Measurements from ENCODE around the gene MGRN1. TPM values are rescaled to one million over a fixed set of nuclear protein-coding genes. Genes with fewer than 3 reads are reported as not detected.
A peak's percentile ranks its signal among the peaks of the same experiment; 100 is the strongest.

Gene MGRN1
- polyA plus RNA-seq, 3 donors = 3.7 to 48.2 (median 4.7) TPM

DNA sequence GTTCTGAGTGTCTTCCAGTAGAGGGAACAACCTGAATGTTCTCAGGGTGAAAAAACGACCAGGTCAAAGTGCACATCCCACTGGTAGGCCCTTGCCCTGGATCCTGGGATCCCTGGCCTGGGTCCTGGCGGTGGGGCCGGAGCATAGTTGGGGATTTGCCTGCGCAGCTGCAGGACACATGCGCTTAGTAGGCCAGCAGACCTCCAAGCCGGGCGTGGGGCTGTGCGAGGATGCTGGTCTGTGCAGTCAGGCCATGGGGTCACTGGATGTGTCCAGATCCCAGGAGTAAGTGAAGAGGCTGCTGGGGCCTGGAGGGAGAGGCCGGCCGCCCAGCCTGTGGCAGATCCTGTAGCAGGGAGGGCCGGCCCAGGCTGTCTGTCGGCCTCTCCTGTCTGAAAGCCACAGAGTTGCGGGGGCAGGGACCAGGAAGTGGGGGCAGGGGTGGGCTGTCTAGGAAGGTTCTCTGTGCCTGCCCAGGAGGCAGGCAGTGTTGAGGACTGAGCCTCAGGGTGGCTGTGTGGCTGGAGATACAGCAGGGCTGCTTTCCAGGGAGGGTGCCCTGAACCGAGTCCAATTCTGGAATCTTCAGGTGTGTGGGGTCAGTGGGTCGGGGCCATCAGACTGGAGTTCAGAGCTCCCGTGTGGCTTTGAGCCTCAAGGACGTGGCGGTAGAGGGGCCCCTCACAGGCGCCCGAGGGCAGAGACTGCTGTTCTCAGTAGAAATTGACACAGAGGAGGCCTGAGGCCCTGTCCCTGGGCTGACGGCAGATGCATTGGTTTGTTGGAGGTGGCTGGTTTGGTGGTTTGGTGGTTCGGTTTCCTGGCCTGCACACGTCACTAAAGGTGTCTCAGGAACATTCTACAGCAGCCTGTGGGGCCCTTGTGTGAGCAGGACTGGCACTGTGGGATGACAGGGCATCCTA is 51.5 kb downstream of the MGRN1 start:
- Mint-ChIP-seq H3K4me3 (no peak overlapping the region), H3K36me3 (peaks cover 38 to 83% of the 10 kb centered on the region in 2 donors), H3K4me1 (peaks cover 31% of the 10 kb centered on the region), H3K9me3 (peaks cover 0 to 2% (median 0%) of the 10 kb centered on the region in 7 donors), H3K27me3 (ENCODE audit: low read depth in 3 of 3) (no peaks in the 10 kb centered on the region), H3K27ac (peak overlapping the region in 5 of 7 donors; percentile 47 to 84 (median 59))
- Histone ChIP-seq H3K27me3 (ENCODE audit: control insufficient read depth in 2 of 2, insufficient read depth in 2 of 2, low read length in 2 of 2) (no peaks in the 10 kb centered on the region), H3K4me1 (ENCODE audit: control insufficient read depth in 1 of 2, insufficient read depth in 2 of 2, low read length in 2 of 2) (peaks cover 24 to 25% of the 10 kb centered on the region in 2 donors), H3K9me3 (replicated peaks in 1 of 2; ENCODE audit: control insufficient read depth in 1 of 2, insufficient read depth in 1 of 2, low read length in 2 of 2) (no peaks in the 10 kb centered on the region), H3K36me3 (replicated peaks in 1 of 2; ENCODE audit: control insufficient read depth in 1 of 2, insufficient read depth in 2 of 2, low read length in 2 of 2) (peaks cover 49 to 59% of the 10 kb centered on the region in 2 donors), H2AFZ (ENCODE audit: insufficient read depth, low read depth, low read length, poor library complexity, severe bottlenecking) (no peak overlapping the region), H3K9ac (ENCODE audit: insufficient read depth, low read length, poor library complexity, severe bottlenecking) (no peak overlapping the region), H3K27ac (ENCODE audit: low read depth in 1 of 2, low read length in 2 of 2) (peak overlapping the region in 1 of 2 donors; percentile 27), H3K4me2 (replicated peaks; ENCODE audit: extremely low read depth, low read length, poor library complexity, severe bottlenecking) (no peak overlapping the region), H4K20me1 (ENCODE audit: insufficient read depth, low read length) (peaks cover 6% of the 10 kb centered on the region), H3K4me3 (replicated peaks in 1 of 3; ENCODE audit: low read depth in 2 of 3, low read length in 3 of 3) (no peak overlapping the region), H3K79me2 (ENCODE audit: insufficient read depth, low read length) (peaks cover 26% of the 10 kb centered on the region)
- TF ChIP-seq CTCF (IDR thresholded peaks at IDR 0.05) = no peak
- intact Hi-C loops (cut with micrococcal nuclease) = no loop called here
- WGBS (ENCODE audit: insufficient coverage) = 47% methylated on average over 23 of the region's 23 CpGs
- no peak for DNase-seq

DNA sequence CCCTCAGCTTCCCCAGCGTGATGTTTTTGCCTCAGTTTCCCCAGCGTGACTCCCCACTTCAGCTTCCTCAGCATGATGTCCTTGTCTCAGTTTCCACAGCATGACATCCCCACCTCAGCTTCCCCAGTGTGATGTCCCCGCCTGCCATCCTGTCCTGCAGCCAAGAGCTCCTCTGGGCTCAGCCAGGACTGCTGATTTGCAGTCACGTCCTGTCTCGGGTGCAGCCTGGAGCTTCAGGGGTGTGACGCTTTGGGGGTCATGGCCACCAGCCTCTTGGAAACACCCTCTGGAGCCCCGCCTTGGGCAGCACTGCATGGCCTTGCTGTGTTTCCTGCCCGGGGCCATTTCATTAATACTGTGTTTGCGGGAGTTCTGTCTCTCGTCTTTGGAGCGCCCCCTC is 52.2 kb downstream of the MGRN1 start:
- Histone ChIP-seq H3K36me3 (replicated peaks in 1 of 2; ENCODE audit: control insufficient read depth in 1 of 2, insufficient read depth in 2 of 2, low read length in 2 of 2) (peaks cover 45 to 58% of the 10 kb centered on the region in 2 donors), H3K4me1 (ENCODE audit: control insufficient read depth in 1 of 2, insufficient read depth in 2 of 2, low read length in 2 of 2) (peaks cover 31 to 32% of the 10 kb centered on the region in 2 donors), H3K9me3 (replicated peaks in 1 of 2; ENCODE audit: control insufficient read depth in 1 of 2, insufficient read depth in 1 of 2, low read length in 2 of 2) (no peaks in the 10 kb centered on the region), H3K4me2 (replicated peaks; ENCODE audit: extremely low read depth, low read length, poor library complexity, severe bottlenecking) (no peak overlapping the region), H4K20me1 (ENCODE audit: insufficient read depth, low read length) (peaks cover 6% of the 10 kb centered on the region), H3K4me3 (replicated peaks in 1 of 3; ENCODE audit: low read depth in 2 of 3, low read length in 3 of 3) (no peak overlapping the region), H3K27ac (ENCODE audit: low read depth in 1 of 2, low read length in 2 of 2) (peak overlapping the region in 1 of 2 donors; percentile 27), H3K79me2 (ENCODE audit: insufficient read depth, low read length) (peaks cover 32% of the 10 kb centered on the region), H2AFZ (ENCODE audit: insufficient read depth, low read depth, low read length, poor library complexity, severe bottlenecking) (no peak overlapping the region), H3K9ac (ENCODE audit: insufficient read depth, low read length, poor library complexity, severe bottlenecking) (no peak overlapping the region), H3K27me3 (ENCODE audit: control insufficient read depth in 2 of 2, insufficient read depth in 2 of 2, low read length in 2 of 2) (no peaks in the 10 kb centered on the region)
- no peak overlapping the region for H3K4me3 Mint-ChIP-seq
- WGBS (ENCODE audit: insufficient coverage) = 78% methylated on average over 6 of the region's 11 CpGs
- peaks cover 32 to 82% of the 10 kb centered on the region in 2 donors for H3K36me3 Mint-ChIP-seq
- intact Hi-C loops (cut with micrococcal nuclease) = no loop called here
- no peak for DNase-seq
- H3K9me3 Mint-ChIP-seq = peaks cover 0 to 2% (median 0%) of the 10 kb centered on the region in 7 donors
- no peak for TF ChIP-seq CTCF (IDR thresholded peaks at IDR 0.05)
- H3K27me3 Mint-ChIP-seq (ENCODE audit: low read depth in 3 of 3) = no peaks in the 10 kb centered on the region
- H3K4me1 Mint-ChIP-seq = peaks cover 38% of the 10 kb centered on the region
- H3K27ac Mint-ChIP-seq = peak overlapping the region in 4 of 7 donors; percentile 54 to 84 (median 61)

Data from CD14-positive monocyte (primary cell).